ENCODE data around the gene SMOC2.
A peak's percentile ranks its signal among the peaks of the same experiment; 100 is the strongest.

SMOC2 gene

DNA sequence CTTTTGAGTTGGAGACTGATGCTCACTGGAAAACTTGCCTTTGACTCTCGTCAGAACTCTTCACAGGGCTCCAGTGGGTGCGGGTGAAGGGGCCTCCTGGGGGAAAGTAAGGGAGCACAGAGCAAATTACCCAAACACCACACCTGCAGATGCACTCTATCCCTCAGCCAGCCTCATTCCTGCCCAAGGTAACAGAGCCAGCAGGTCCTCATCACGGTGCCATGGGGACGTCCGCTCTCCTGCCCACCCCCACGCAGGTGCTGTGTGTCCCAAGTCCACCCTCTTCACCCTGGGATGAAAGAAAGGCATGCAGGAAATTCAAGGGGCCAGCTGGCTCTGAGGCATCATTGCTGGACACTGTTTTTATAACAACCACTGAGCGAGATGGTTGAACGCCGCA, 269.0 kb downstream of the SMOC2 start:
- no peak for DNase-seq (ENCODE audit: low spot score)

- peak; percentile 27 for DNase-seq (ENCODE audit: low spot score)
Measured at GRCh38 chr6:168711049-168711640, 270.2 kb downstream of the SMOC2 start.

DNA sequence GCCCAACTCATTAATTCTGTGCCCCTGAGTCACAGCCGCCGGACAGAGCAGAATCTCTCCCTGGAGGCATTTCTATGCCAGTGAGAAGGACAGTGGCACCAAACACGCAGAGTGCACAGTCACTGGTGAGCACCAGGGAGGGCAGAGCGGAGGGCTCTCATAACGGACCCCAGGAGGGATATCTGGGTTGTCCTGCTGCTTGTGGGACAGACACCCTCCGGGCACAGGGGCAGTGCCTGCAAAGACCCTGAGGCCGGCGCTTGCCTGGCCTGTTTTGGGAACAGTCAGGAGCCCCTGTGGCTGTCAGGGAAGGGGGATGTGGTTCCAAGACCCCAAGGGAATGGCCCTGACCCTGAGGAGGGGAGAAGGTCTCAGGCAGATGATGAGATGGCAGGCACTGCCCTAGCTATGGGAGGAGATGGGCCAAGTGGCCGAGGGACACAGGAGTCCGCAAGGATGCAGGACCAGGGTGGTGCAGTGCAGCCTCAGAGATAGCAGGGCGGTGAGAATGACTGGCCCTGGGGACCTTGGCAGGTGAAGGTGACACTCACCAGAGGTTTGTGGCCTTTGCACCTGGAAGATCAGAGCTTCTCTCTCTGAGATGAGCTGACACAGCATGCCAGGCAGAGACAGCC, 270.8 kb downstream of the SMOC2 start:
- no peak for DNase-seq (ENCODE audit: low spot score)

DNA sequence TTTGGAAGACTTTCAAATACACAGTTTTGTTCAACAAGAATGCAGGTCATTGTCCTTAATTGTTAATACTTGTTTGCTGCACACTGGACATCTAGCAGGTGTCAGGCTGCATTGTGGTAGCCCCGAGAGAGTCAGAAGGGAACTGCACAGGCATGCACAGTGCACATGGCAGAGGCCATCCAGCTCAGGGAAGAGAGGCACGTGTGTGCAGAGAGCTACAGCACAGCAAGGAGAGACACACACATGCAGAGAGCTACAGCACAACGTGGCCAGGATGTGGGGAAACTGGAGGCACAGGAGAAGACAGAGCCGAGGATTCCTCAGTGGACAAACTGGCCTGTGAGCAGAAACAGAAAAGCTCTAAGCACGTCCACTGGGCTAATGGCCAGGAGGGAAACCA, 272.0 kb downstream of the SMOC2 start:
- no peak for DNase-seq (ENCODE audit: low spot score)

DNA sequence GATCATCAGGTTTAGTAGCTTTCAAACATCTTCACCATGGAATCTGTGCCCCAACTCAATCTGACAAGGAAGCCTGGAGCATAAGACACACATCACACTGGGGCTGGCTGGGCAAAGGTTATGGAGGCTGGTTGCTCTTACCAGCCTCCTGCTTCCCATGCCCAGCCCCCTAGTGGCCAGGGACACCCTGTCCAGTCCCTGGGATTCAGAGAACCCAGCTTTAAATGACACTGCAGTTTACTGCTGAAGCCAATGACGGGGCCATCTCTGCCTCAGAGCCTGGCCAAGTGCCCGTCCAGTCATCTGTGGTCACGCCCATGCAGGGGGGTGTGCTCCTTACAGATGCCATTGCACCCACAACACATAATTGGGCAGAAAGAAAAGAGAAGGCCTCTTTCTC, 272.9 kb downstream of the SMOC2 start:
- peak; percentile 49 for DNase-seq (ENCODE audit: low spot score)

GRCh38 chr6:168714547-168715260, 273.7 kb downstream of the SMOC2 start:
- no peak for DNase-seq (ENCODE audit: low spot score)

GRCh38 chr6:168715643-168716481, 274.9 kb downstream of the SMOC2 start:
- no peak for DNase-seq (ENCODE audit: low spot score)

- no peak for DNase-seq (ENCODE audit: low spot score)
Measured at GRCh38 chr6:168716581-168716980, 275.6 kb downstream of the SMOC2 start.

GRCh38 chr6:168717491-168717890, 276.5 kb downstream of the SMOC2 start:
- DNase-seq (ENCODE audit: low spot score), result no peak
